BLaER1 treated with 17β-estradiol and CSF1 and Interleukin-3, amounts not matched to agents 10 nM and 100 nM (cell line): ENCODE data around the gene CCDC192.
"Not testable (repeated sequence)": the region's sequence is repeated elsewhere in the genome, so short reads cannot be mapped to it uniquely, and the experiment has no call there.

Source experiments
- H3K27ac ChIP-seq, 11 experiments: shearing (Covaris generic); formaldehyde crosslinking; 2 replicates each; pipeline ENCODE4 v1.8.1; 2022
- H3K27me3 ChIP-seq, 11 experiments: shearing (Covaris generic); formaldehyde crosslinking; 2 replicates each; pipeline ENCODE4 v1.8.1; 2022
- H3K36me3 ChIP-seq, 11 experiments: shearing (Covaris generic); formaldehyde crosslinking; 2 replicates each; pipeline ENCODE4 v1.8.1; 2022
- H3K4me1 ChIP-seq, 10 experiments: shearing (Covaris generic); formaldehyde crosslinking; 2 replicates each; pipeline ENCODE4 v1.8.1; 2022
- H3K4me2 ChIP-seq, 11 experiments: shearing (Covaris generic); formaldehyde crosslinking; 2 replicates each; pipeline ENCODE4 v1.8.1; 2022
- H3K4me3 ChIP-seq, 10 experiments: shearing (Covaris generic); formaldehyde crosslinking; 2 replicates each; pipeline ENCODE4 v1.8.1; 2022
- H3K9ac ChIP-seq, 11 experiments: shearing (Covaris generic); formaldehyde crosslinking; 2 replicates each; pipeline ENCODE4 v1.8.1; 2022
- H3K9me3 ChIP-seq, 11 experiments: shearing (Covaris generic); formaldehyde crosslinking; replicated peaks in 1 of 11; 2 replicates each; pipeline ENCODE4 v1.8.1; 2022
- H4K20me1 ChIP-seq, 11 experiments: shearing (Covaris generic); formaldehyde crosslinking; 2 replicates each; pipeline ENCODE4 v1.8.1; 2022
- Cebpa-rat ChIP-seq, 11 experiments: shearing (Covaris generic); IDR thresholded peaks; 2 replicates each; pipeline ENCODE4 v1.8.1; 2022

The CCDC192 gene

DNA sequence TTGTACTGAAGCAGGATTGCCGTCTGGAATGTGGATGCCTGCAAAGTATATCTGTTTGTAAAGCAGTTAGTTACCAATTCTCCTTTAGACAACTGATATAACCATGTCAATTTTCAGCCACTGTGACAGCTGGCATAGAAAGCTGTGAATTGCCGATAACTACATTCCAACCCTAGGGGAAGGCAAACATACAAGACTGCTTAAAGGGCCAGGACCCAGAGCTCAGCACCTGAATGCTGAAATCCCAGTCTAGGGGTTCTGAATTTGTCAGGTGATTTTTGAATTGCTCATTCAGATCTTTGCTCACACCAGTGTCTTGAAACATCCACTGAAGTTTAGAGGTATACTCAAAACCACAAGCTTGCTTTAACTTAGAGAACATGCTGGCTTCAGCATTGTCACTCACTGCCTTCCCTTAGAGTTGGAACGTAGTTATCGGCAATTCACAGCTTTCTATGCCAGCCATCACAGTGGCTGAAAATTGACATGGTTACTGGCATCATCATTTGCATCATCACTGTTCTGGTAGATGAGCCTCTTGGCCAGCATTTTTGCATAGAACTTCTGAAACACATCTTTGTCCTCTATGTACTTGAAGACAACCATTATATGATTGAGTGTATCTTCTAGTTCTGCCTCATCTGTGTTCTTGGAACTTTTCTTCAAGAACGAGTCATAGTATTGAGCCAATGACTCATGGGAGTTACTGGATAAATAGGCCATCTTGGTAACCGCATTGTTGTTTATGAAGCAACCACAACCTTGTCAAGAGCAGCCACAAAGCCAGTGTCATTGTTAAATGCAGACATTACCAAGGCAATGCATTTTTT, 82.1 kb downstream of the CCDC192 start:
- H3K27ac ChIP-seq = no peak overlapping the region
- no peak overlapping the region for H3K4me2 ChIP-seq
- H3K4me1 ChIP-seq = no peaks in the 10 kb centered on the region
- H3K27me3 ChIP-seq = no peaks in the 10 kb centered on the region
- TF ChIP-seq Cebpa-rat (IDR thresholded peaks at IDR 0.05) = no peak
- no peak overlapping the region for H3K9ac ChIP-seq
- H3K36me3 ChIP-seq = no peaks in the 10 kb centered on the region
- no peak overlapping the region for H3K4me3 ChIP-seq
- H4K20me1 ChIP-seq = no peaks in the 10 kb centered on the region
- H3K9me3 ChIP-seq = peaks cover 0 to 3% (median 0%) of the 10 kb centered on the region in 11 experiments; a peak in 1 of 22 replicates

DNA sequence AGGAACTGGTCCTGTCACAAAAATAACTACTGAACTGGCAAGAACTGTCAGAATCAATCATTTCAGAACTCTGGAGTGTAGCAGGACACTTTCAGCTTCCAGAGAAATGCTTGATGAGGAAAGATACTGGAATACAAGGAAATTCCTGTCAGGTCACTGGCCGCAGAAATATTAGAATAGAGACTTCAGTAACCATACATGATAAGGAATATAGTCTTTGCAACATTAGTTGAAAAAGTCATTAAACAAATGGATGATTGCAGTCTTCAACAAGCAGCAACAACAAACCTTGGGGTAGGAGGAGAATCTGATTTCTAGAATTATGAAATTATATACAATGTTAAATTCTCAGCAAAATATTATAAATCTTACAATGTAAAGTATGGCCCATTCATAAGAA, 88.2 kb downstream of the CCDC192 start:
- Histone ChIP-seq H3K9me3 (peaks cover 0 to 16% (median 10%) of the 10 kb centered on the region in 11 experiments; a peak in 16 of 22 replicates), H3K4me1 (no peaks in the 10 kb centered on the region), H3K27ac (no peak overlapping the region), H3K4me2 (no peak overlapping the region), H3K36me3 (no peaks in the 10 kb centered on the region), H4K20me1 (no peaks in the 10 kb centered on the region), H3K9ac (no peak overlapping the region), H3K27me3 (no peaks in the 10 kb centered on the region), H3K4me3 (no peak overlapping the region)
- no peak for TF ChIP-seq Cebpa-rat (IDR thresholded peaks at IDR 0.05)

DNA sequence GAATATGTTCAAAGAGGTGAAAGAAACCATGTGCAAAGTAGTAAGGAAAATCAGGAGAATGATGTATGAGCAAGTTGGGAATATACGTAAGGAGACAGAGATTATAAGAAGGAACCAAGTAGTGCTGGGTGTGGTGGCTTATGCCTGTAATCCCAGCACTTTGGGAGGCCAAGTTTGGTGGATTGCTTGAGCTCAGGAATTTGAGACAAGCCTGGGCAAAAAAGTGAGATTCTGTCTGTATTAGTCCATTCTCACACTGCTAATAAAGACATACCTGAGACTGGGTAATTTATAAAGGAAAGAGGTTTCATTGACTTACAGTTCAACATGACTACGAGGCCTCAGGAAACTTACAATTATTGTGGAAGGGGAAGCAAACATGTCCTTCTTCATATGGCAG, 88.7 kb downstream of the CCDC192 start:
- H4K20me1 ChIP-seq, H3K9ac ChIP-seq, H3K27me3 ChIP-seq, H3K27ac ChIP-seq, H3K4me1 ChIP-seq, H3K4me3 ChIP-seq, H3K4me2 ChIP-seq, H3K36me3 ChIP-seq: not testable (repeated sequence)
- peaks cover 0 to 16% (median 10%) of the 10 kb centered on the region in 11 experiments; a peak in 16 of 22 replicates for H3K9me3 ChIP-seq

DNA sequence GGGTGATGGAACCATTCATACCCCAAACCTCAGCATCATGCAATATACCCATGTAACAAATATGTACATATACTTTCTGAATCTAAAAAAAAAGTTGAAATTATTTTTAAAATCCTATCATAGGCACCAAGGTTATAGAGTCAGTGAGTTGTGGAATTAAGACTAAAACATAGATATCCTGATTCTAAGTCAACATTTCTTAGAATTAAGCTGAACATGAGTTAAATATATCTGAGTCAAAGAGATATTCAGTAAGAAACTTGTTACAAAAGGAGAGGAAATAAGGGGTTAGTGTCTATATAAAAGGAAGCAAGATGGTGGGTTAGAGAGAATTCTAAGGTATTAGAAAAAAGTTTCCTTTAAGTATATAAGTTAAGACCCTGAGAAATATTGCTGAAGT, 89.9 kb downstream of the CCDC192 start:
- Histone ChIP-seq H3K9ac (no peak overlapping the region), H3K27ac (no peak overlapping the region), H3K4me1 (no peaks in the 10 kb centered on the region), H3K4me2 (no peak overlapping the region), H3K27me3 (no peaks in the 10 kb centered on the region), H3K9me3 (peaks cover 0 to 16% (median 10%) of the 10 kb centered on the region in 11 experiments; a peak in 16 of 22 replicates), H3K36me3 (no peaks in the 10 kb centered on the region), H3K4me3 (no peak overlapping the region), H4K20me1 (no peaks in the 10 kb centered on the region)
- no peak for TF ChIP-seq Cebpa-rat (IDR thresholded peaks at IDR 0.05)

DNA sequence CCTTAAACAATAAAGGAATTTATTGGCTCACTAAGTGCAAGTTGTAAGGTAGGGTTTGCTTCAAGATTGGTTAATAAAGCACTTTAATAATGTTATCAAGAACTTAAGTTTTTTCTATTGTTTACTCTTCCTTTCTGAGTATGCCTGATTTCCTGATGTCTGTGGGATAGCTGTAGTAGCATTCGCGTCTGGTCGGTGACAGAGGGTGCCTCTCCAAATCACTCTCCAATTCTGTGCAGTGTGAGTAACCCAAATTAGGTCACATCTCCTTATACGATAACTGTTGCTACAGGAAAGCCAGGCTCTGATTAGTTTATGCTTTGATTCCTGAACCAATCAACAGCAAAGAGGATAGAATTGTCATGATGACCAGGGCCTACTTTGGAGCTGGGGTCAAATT, 90.7 kb downstream of the CCDC192 start:
- H3K9ac ChIP-seq = no peak overlapping the region
- H3K27ac ChIP-seq = no peak overlapping the region
- peaks cover 0 to 16% (median 10%) of the 10 kb centered on the region in 11 experiments; a peak in 16 of 22 replicates for H3K9me3 ChIP-seq
- no peaks in the 10 kb centered on the region for H3K27me3 ChIP-seq
- H3K4me3 ChIP-seq = no peak overlapping the region
- H4K20me1 ChIP-seq = no peaks in the 10 kb centered on the region
- no peak overlapping the region for H3K4me2 ChIP-seq
- no peaks in the 10 kb centered on the region for H3K4me1 ChIP-seq
- H3K36me3 ChIP-seq = no peaks in the 10 kb centered on the region
- no peak for TF ChIP-seq Cebpa-rat (IDR thresholded peaks at IDR 0.05)

DNA sequence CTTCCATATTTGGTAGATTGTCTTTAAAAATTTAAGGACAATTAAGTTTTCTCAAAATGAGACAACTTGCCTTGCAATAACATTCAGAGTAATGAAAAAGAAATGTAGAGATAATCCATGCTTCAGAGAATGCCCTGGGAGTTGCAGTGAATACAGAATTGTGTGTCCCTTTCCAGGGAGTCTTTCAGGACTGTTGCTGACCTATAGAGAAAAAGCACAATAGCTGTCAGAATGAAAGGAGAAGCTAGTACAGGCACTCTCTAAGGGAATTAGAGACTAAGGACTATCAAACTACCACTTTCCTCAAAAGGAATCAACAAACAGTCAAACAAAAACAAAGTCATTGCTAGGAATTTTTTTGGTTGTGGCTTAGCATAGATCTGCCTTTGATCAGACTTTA, 93.0 kb downstream of the CCDC192 start:
- no peak overlapping the region for H3K9ac ChIP-seq
- TF ChIP-seq Cebpa-rat (IDR thresholded peaks at IDR 0.05) = no peak
- no peaks in the 10 kb centered on the region for H3K27me3 ChIP-seq
- peaks cover 0 to 12% (median 8%) of the 10 kb centered on the region in 11 experiments; a peak in 16 of 22 replicates for H3K9me3 ChIP-seq
- H3K4me1 ChIP-seq = no peaks in the 10 kb centered on the region
- H3K4me3 ChIP-seq = no peak overlapping the region
- H4K20me1 ChIP-seq = no peaks in the 10 kb centered on the region
- no peak overlapping the region for H3K27ac ChIP-seq
- H3K36me3 ChIP-seq = no peaks in the 10 kb centered on the region
- H3K4me2 ChIP-seq = no peak overlapping the region

DNA sequence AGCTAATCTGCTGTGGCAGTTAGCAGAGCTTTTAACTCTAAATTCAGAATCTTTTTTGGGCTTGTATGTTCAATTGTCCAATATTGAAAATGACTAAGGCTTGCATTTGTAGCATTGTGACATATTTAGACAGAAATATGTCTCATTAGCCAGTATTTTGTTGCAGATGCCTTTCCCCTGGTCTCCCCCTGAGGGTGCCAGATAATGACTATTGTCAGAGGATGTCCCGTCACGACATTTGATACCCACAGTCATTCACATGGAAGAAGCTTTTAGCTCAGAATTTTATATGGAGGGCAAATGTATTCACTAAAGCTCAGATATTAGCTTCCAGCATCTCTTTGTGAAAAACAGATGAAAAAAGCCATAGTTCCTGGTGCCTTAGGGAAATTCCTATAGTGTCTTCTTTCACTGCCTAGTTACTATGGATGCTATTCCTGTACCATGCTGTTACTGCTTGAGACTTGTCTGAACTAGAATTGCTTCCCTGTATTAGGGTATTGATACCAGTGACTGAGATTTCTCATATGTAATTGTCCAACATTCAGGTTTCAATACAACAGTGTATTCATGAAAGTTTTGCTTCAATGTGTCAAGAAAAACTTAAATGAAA, 96.2 kb downstream of the CCDC192 start:
- no peak overlapping the region for H3K27ac ChIP-seq
- no peak overlapping the region for H3K9ac ChIP-seq
- H3K4me2 ChIP-seq = no peak overlapping the region
- no peaks in the 10 kb centered on the region for H4K20me1 ChIP-seq
- H3K27me3 ChIP-seq = no peaks in the 10 kb centered on the region
- no peaks in the 10 kb centered on the region for H3K9me3 ChIP-seq
- H3K4me3 ChIP-seq = no peak overlapping the region
- H3K36me3 ChIP-seq = no peaks in the 10 kb centered on the region
- no peaks in the 10 kb centered on the region for H3K4me1 ChIP-seq
- no peak for TF ChIP-seq Cebpa-rat (IDR thresholded peaks at IDR 0.05)

DNA sequence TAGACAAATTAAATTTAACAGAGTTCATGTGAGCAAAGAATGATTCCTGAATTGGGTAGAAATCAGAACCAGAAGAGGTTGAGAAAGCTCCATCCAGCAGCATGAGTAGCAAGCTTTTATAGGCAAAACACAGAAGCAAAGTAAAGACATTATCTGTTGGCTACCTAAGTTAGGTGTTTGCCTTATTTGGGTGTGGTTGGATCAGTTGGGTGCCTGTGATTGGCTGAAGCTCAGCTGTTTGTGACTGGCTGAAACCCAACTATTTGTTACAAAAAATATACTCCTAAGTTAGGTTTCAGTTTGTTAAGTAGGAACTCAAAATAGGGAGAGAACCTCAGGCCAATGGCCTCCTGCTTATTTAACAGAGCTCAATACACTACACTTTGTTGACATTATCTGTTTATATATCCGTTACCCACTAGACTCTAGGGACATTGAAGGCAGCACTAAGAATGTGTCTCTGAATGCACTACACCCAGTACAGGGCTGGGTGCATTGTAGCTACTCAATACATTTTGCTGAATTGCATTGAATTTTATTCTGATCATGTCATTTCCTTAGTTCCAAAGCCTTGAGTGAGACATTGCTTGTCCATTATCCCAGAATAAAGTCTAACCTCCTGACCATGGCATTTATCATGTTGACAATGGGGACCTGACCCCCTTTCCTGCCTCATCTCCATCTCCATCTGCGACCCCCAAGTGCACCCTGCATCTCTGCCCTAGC, 98.7 kb downstream of the CCDC192 start:
- no peak for TF ChIP-seq Cebpa-rat (IDR thresholded peaks at IDR 0.05)
- Histone ChIP-seq H3K4me2 (no peak overlapping the region), H3K4me3 (no peak overlapping the region), H3K9me3 (no peaks in the 10 kb centered on the region), H4K20me1 (no peaks in the 10 kb centered on the region), H3K27me3 (no peaks in the 10 kb centered on the region), H3K4me1 (no peaks in the 10 kb centered on the region), H3K27ac (no peak overlapping the region), H3K9ac (no peak overlapping the region), H3K36me3 (no peaks in the 10 kb centered on the region)

DNA sequence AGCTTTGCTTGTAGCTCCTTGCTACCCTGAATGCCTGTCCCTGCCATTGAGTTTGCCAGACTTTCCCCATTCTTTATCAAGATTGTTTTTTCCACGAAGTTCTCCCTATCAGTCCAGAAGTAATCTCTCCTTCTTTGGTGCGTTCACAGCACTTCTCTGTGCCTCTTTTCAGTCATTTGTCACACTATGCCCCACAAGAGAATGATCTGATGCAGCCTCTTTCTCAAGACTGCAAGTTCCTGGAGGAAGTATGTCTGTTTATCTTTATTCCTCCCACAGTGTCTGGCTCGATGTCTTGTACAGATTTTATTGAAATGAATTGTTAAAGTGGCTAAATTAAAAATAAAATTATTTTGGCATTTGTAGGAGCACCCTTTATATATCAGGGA, 99.3 kb downstream of the CCDC192 start:
- no peaks in the 10 kb centered on the region for H3K36me3 ChIP-seq
- no peak overlapping the region for H3K27ac ChIP-seq
- no peak overlapping the region for H3K9ac ChIP-seq
- no peak overlapping the region for H3K4me2 ChIP-seq
- no peaks in the 10 kb centered on the region for H3K27me3 ChIP-seq
- no peaks in the 10 kb centered on the region for H3K9me3 ChIP-seq
- H3K4me3 ChIP-seq = no peak overlapping the region
- TF ChIP-seq Cebpa-rat (IDR thresholded peaks at IDR 0.05) = no peak
- no peaks in the 10 kb centered on the region for H3K4me1 ChIP-seq
- H4K20me1 ChIP-seq = no peaks in the 10 kb centered on the region
